Measurements from ENCODE around the gene SMYD4.
"Not testable (repeated sequence)": the region's sequence is repeated elsewhere in the genome, so short reads cannot be mapped to it uniquely, and the experiment has no call there.

The SMYD4 gene

GRCh38 chr17:1829216-1829591 lies 498 bp downstream of the SMYD4 start:
- peak overlapping the region; percentile 83 for H3K4me3 ChIP-seq (ENCODE audit: low read length)
- no peak for TF ChIP-seq CTCF (conservative IDR thresholded peaks at IDR 0.05; ENCODE audit: low read depth, low read length)
- no peak for DNase-seq (ENCODE audit: low read depth)

- no peak overlapping the region for H3K4me3 ChIP-seq (ENCODE audit: low read length)
- no peak for TF ChIP-seq CTCF (conservative IDR thresholded peaks at IDR 0.05; ENCODE audit: low read depth, low read length)
- no peak for DNase-seq (ENCODE audit: low read depth)
These were observed 9.0 kb downstream of the SMYD4 start for GRCh38 chr17:1820528-1821252.

GRCh38 chr17:1813088-1813487 lies 16.6 kb downstream of the SMYD4 start:
- DNase-seq (ENCODE audit: low read depth) = no peak
- no peak for TF ChIP-seq CTCF (conservative IDR thresholded peaks at IDR 0.05; ENCODE audit: low read depth, low read length)
- H3K4me3 ChIP-seq (ENCODE audit: low read length) = no peak overlapping the region

GRCh38 chr17:1810450-1811103 lies 19.1 kb downstream of the SMYD4 start:
- no peak for TF ChIP-seq CTCF (conservative IDR thresholded peaks at IDR 0.05; ENCODE audit: low read depth, low read length)
- H3K4me3 ChIP-seq (ENCODE audit: low read length) = no peak overlapping the region
- no peak for DNase-seq (ENCODE audit: low read depth)

GRCh38 chr17:1809815-1810214 lies 19.9 kb downstream of the SMYD4 start:
- not testable (repeated sequence) for H3K4me3 ChIP-seq (ENCODE audit: low read length); DNase-seq (ENCODE audit: low read depth)

- peak; percentile 67 for DNase-seq (ENCODE audit: low read depth)
- no peak for TF ChIP-seq CTCF (conservative IDR thresholded peaks at IDR 0.05; ENCODE audit: low read depth, low read length)
- H3K4me3 ChIP-seq (ENCODE audit: low read length) = no peak overlapping the region
These were observed 21.1 kb downstream of the SMYD4 start for GRCh38 chr17:1808644-1809043.

- no peak for DNase-seq (ENCODE audit: low read depth)
- no peak for TF ChIP-seq CTCF (conservative IDR thresholded peaks at IDR 0.05; ENCODE audit: low read depth, low read length)
- no peak overlapping the region for H3K4me3 ChIP-seq (ENCODE audit: low read length)
These were observed 21.8 kb downstream of the SMYD4 start for GRCh38 chr17:1807890-1808289.
